ENCODE data around the gene LRRC8E.

Gene LRRC8E

GRCh38 chr19:7933828-7934725 is 45.8 kb downstream of the LRRC8E start:
- peak; percentile 22 for DNase-seq

- no peak for DNase-seq
These were observed 46.5 kb downstream of the LRRC8E start for GRCh38 chr19:7934766-7935165.

GRCh38 chr19:7940841-7941240 is 52.5 kb downstream of the LRRC8E start:
- DNase-seq: no peak

- no peak for DNase-seq
These were observed 53.7 kb downstream of the LRRC8E start for GRCh38 chr19:7941895-7942596.

GRCh38 chr19:7942981-7943443 is 54.7 kb downstream of the LRRC8E start:
- no peak for DNase-seq

- peak; percentile 100 for DNase-seq
These were observed 55.3 kb downstream of the LRRC8E start, which contains the start of gene TIMM44 for GRCh38 chr19:7943444-7944176. Gene TIMM44 (minus strand): TSS chr19:7943666. CDS start chr19:7943651, 15 bp downstream.

- DNase-seq: peak; percentile 91
These were observed 56.0 kb downstream of the LRRC8E start for GRCh38 chr19:7944177-7944761.

GRCh38 chr19:7947939-7948338 is 59.6 kb downstream of the LRRC8E start:
- DNase-seq: no peak
